ENCODE data around the gene PSMD1. TPM values are rescaled to one million over a fixed set of nuclear protein-coding genes. Genes with fewer than 3 reads are reported as not detected.

Gene PSMD1
- total and polyA plus RNA-seq, 2 experiments from 2014 or later: 148 to 177 TPM

DNA sequence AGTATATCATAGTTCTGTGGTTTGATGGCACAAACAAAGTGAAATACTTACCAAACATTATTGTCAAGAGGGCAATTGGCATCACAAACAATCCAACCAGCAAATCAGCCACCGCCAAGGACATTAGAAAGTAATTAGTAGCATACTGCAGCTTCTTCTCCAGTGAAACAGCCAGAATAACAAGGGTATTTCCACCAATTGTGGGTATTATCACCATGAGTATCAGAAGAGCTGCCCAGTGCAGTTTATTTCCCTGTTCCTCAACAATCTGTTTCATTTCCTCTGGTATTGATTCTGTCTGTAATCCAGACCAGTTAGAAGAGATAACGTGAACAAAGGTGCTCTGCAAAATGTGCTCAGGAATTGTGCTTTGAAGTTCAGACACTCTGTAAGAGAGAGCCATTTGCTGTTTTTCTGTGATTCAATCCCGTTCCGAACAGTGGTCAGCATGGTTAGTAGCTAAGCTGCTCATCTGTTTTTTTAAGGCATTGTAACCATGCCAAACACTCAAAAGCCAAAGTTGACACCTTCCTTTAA lies 66.8 kb downstream of the PSMD1 start:
- no peaks in the 10 kb centered on the region for H3K36me3 Mint-ChIP-seq (ENCODE audit: low read depth)
- H3K4me3 ChIP-seq: no peak overlapping the region
- no peaks in the 10 kb centered on the region; the same call in 1 of the 2 replicates for H4K20me1 ChIP-seq (replicated peaks; ENCODE audit: insufficient read depth)
- TF ChIP-seq ZNF114 (CRISPR knock-in tag; IDR thresholded peaks at IDR 0.05): no peak
- no peak for TF ChIP-seq NANOG (IDR thresholded peaks at IDR 0.05; ENCODE audit: borderline replicate concordance)
- no peak for TF ChIP-seq JUNB (IDR thresholded peaks at IDR 0.05; ENCODE audit: unreplicated experiment)
- TF ChIP-seq ETS1 (IDR thresholded peaks at IDR 0.05): no peak
- TF ChIP-seq ZNF331 (CRISPR knock-in tag; IDR thresholded peaks at IDR 0.05; ENCODE audit: low read depth): no peak
- no peak for TF ChIP-seq STAT1 (IDR thresholded peaks at IDR 0.05; ENCODE audit: unreplicated experiment)
- TF ChIP-seq POLR2AphosphoS5 (IDR thresholded peaks at IDR 0.05; ENCODE audit: low read depth): no peak
- TF ChIP-seq CTCF (conservative IDR thresholded peaks at IDR 0.05; ENCODE audit: low read depth in 2 of 2): no peak
- TF ChIP-seq, protein P1, sequence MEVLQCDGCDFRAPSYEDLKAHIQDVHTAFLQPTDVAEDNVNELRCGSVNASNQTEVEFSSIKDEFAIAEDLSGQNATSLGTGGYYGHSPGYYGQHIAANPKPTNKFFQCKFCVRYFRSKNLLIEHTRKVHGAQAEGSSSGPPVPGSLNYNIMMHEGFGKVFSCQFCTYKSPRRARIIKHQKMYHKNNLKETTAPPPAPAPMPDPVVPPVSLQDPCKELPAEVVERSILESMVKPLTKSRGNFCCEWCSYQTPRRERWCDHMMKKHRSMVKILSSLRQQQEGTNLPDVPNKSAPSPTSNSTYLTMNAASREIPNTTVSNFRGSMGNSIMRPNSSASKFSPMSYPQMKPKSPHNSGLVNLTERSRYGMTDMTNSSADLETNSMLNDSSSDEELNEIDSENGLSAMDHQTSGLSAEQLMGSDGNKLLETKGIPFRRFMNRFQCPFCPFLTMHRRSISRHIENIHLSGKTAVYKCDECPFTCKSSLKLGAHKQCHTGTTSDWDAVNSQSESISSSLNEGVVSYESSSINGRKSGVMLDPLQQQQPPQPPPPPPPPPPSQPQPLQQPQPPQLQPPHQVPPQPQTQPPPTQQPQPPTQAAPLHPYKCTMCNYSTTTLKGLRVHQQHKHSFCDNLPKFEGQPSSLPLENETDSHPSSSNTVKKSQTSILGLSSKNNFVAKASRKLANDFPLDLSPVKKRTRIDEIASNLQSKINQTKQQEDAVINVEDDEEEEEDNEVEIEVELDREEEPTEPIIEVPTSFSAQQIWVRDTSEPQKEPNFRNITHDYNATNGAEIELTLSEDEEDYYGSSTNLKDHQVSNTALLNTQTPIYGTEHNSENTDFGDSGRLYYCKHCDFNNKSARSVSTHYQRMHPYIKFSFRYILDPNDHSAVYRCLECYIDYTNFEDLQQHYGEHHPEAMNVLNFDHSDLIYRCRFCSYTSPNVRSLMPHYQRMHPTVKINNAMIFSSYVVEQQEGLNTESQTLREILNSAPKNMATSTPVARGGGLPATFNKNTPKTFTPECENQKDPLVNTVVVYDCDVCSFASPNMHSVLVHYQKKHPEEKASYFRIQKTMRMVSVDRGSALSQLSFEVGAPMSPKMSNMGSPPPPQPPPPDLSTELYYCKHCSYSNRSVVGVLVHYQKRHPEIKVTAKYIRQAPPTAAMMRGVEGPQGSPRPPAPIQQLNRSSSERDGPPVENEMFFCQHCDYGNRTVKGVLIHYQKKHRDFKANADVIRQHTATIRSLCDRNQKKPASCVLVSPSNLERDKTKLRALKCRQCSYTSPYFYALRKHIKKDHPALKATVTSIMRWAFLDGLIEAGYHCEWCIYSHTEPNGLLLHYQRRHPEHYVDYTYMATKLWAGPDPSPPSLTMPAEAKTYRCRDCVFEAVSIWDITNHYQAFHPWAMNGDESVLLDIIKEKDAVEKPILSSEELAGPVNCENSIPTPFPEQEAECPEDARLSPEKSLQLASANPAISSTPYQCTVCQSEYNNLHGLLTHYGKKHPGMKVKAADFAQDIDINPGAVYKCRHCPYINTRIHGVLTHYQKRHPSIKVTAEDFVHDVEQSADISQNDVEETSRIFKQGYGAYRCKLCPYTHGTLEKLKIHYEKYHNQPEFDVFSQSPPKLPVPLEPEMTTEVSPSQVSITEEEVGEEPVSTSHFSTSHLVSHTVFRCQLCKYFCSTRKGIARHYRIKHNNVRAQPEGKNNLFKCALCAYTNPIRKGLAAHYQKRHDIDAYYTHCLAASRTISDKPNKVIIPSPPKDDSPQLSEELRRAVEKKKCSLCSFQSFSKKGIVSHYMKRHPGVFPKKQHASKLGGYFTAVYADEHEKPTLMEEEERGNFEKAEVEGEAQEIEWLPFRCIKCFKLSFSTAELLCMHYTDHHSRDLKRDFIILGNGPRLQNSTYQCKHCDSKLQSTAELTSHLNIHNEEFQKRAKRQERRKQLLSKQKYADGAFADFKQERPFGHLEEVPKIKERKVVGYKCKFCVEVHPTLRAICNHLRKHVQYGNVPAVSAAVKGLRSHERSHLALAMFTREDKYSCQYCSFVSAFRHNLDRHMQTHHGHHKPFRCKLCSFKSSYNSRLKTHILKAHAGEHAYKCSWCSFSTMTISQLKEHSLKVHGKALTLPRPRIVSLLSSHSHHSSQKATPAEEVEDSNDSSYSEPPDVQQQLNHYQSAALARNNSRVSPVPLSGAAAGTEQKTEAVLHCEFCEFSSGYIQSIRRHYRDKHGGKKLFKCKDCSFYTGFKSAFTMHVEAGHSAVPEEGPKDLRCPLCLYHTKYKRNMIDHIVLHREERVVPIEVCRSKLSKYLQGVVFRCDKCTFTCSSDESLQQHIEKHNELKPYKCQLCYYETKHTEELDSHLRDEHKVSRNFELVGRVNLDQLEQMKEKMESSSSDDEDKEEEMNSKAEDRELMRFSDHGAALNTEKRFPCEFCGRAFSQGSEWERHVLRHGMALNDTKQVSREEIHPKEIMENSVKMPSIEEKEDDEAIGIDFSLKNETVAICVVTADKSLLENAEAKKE (CRISPR knock-in tag; IDR thresholded peaks at IDR 0.05): no peak
- TF ChIP-seq REST (IDR thresholded peaks at IDR 0.05; ENCODE audit: unreplicated experiment): no peak
- TF ChIP-seq EZH2 (IDR thresholded peaks at IDR 0.05; ENCODE audit: low read depth, unreplicated experiment): no peak
- TF ChIP-seq EZH2phosphoT487 (IDR thresholded peaks at IDR 0.05; ENCODE audit: unreplicated experiment): no peak
- TF ChIP-seq CREB1 (CRISPR knock-in tag; IDR thresholded peaks at IDR 0.05; ENCODE audit: low read depth): no peak
- H3F3A ChIP-seq (replicated peaks; ENCODE audit: low read depth): no peaks in the 10 kb centered on the region
- H3K36me3 ChIP-seq (ENCODE audit: insufficient read depth): no peaks in the 10 kb centered on the region
- H3K27ac Mint-ChIP-seq: no peak overlapping the region
- H3K4me2 ChIP-seq: peak overlapping the region; percentile 54
- peaks cover 26% of the 10 kb centered on the region for H3K4me1 Mint-ChIP-seq
- peak; percentile 63; the same call in 2 of the 3 replicates for ATAC-seq
- no peaks in the 10 kb centered on the region for H3K9me2 ChIP-seq (ENCODE audit: insufficient read depth)
- H3K4me3 Mint-ChIP-seq: no peak overlapping the region
- DNase-seq (ENCODE audit: low spot score): peak; percentile 24
- H3K79me2 ChIP-seq (replicated peaks; ENCODE audit: insufficient read depth): 0 out of 2 replicates have a peak, but pooled peaks cover 10% of the 10 kb centered on the region
- H3K27me3 Mint-ChIP-seq (ENCODE audit: insufficient read depth, low read depth, poor library complexity): no peaks in the 10 kb centered on the region
- H3K4me1 ChIP-seq (ENCODE audit: insufficient read depth): peaks cover 38% of the 10 kb centered on the region
- H3K27ac ChIP-seq (ENCODE audit: low read depth): no peak overlapping the region
- no peaks in the 10 kb centered on the region for H3K9me3 Mint-ChIP-seq
- H3K27me3 ChIP-seq (ENCODE audit: insufficient read depth): no peaks in the 10 kb centered on the region
- no peak overlapping the region for H2AFZ ChIP-seq

All from GM23338 (cell line).